Stimulated activated naive B cell treated with anti-CD40 and anti-IgM and Interleukin-4, amounts not matched to agents 10 μg/mL and 1 μg/mL and 100 μg/mL, for 72 hours (primary cell): ENCODE measurements around the gene OBSCN.

Experiments
- ATAC-seq, 2 donors: fragments of 150-1000 bp; cut with Tn5 transposase; replicated peaks; 2 replicates each; pipeline ENCODE4 v1.10.0; 2021; ENCODE audit warnings: moderate library complexity in 1 of 2
- DNase-seq: peaks from one replicate; pipeline ENCODE4 v3.0.0; 2021
- H3K27ac Mint-ChIP-seq: one replicate; pipeline ENCODE4 v1.8.0; 2022; ENCODE audit warnings: mild to moderate bottlenecking, mixed read lengths
- H3K27me3 Mint-ChIP-seq, 2 donors: one replicate each; pipeline ENCODE4 v1.8.0; 2022; ENCODE audit warnings: mixed read lengths in 2 of 2
- H3K36me3 Mint-ChIP-seq, 2 donors: one replicate each; pipeline ENCODE4 v1.8.0; 2022; ENCODE audit warnings: mixed read lengths in 2 of 2, mild to moderate bottlenecking in 1 of 2
- H3K4me1 Mint-ChIP-seq, 2 donors: one replicate each; pipeline ENCODE4 v1.8.0; 2022; ENCODE audit warnings: mixed read lengths in 2 of 2, mild to moderate bottlenecking in 1 of 2
- H3K4me3 Mint-ChIP-seq, 2 donors: one replicate each; pipeline ENCODE4 v1.8.0; 2022; ENCODE audit warnings: mild to moderate bottlenecking in 2 of 2, mixed read lengths in 2 of 2, moderate library complexity in 1 of 2
- H3K9me3 Mint-ChIP-seq, 2 donors: one replicate each; pipeline ENCODE4 v1.8.0; 2022; ENCODE audit warnings: mixed read lengths in 2 of 2, mild to moderate bottlenecking in 1 of 2

Gene OBSCN

GRCh38 chr1:228358039-228358763, 150.4 kb downstream of the OBSCN start:
- no peak for DNase-seq
- H3K36me3 Mint-ChIP-seq, result no peaks in the 10 kb centered on the region
- no peak for ATAC-seq
- H3K9me3 Mint-ChIP-seq, result no peaks in the 10 kb centered on the region
- no peak overlapping the region for H3K4me3 Mint-ChIP-seq
- no peaks in the 10 kb centered on the region for H3K4me1 Mint-ChIP-seq
- no peak overlapping the region for H3K27ac Mint-ChIP-seq
- no peaks in the 10 kb centered on the region for H3K27me3 Mint-ChIP-seq

GRCh38 chr1:228358764-228359612, 151.1 kb downstream of the OBSCN start:
- ATAC-seq, result no peak
- no peaks in the 10 kb centered on the region for H3K9me3 Mint-ChIP-seq
- H3K4me1 Mint-ChIP-seq, result no peaks in the 10 kb centered on the region
- no peaks in the 10 kb centered on the region for H3K36me3 Mint-ChIP-seq
- DNase-seq, result no peak
- peak overlapping the region; percentile 31 for H3K27ac Mint-ChIP-seq
- H3K4me3 Mint-ChIP-seq, result no peak overlapping the region
- peaks cover 0 to under 1% of the 10 kb centered on the region in 2 donors for H3K27me3 Mint-ChIP-seq

GRCh38 chr1:228359613-228360532, 152.0 kb downstream of the OBSCN start:
- Mint-ChIP-seq H3K36me3 (no peaks in the 10 kb centered on the region), H3K27ac (no peak overlapping the region), H3K4me3 (no peak overlapping the region), H3K9me3 (no peaks in the 10 kb centered on the region), H3K27me3 (peaks cover 0 to 4% of the 10 kb centered on the region in 2 donors), H3K4me1 (no peaks in the 10 kb centered on the region)
- DNase-seq, result no peak
- ATAC-seq, result no peak

DNA sequence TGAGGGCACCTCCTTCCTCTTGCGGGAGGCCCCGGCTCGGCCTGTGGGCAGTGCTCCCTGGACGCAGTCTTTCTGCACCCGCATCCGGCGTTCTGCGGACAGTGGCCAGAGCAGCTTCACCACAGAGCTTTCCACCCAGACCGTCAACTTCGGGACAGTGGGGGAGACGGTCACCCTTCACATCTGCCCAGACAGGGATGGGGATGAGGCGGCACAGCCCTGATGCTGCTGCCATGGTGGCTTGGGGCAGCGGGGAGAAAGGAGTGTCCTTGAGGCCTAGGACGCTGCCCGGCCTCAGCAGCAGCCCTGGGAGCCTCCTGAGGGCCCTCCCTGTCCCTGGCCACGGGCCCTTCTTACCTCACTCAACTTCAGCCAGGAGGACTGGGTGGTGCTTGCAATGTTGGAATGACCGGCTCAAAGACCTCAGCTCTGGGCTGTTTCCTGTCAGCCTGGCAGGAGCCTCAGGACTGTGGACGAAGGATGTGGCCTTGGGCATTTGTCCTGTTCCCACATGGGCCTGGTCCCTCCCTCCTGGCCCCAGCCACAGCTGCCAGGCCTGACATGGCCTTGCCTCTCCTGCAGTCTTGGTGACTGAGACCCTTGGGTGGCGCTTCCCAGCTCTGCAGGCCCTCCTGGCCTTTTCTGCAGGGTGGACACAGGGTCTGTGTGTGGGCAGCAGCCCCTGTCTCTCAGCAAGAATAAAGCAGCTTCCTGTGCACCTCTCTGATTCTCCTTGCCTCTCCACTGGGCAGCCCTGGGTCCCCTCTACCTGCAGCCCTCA, 152.9 kb downstream of the OBSCN start:
- DNase-seq (no peak), ATAC-seq (no peak)
- H3K27me3 Mint-ChIP-seq, result peaks cover 0 to 4% of the 10 kb centered on the region in 2 donors
- no peaks in the 10 kb centered on the region for H3K36me3 Mint-ChIP-seq
- H3K9me3 Mint-ChIP-seq, result no peaks in the 10 kb centered on the region
- no peak overlapping the region for H3K4me3 Mint-ChIP-seq
- no peak overlapping the region for H3K27ac Mint-ChIP-seq
- no peaks in the 10 kb centered on the region for H3K4me1 Mint-ChIP-seq

- Mint-ChIP-seq H3K27me3 (peaks cover 0 to 4% of the 10 kb centered on the region in 2 donors), H3K4me1 (no peaks in the 10 kb centered on the region), H3K9me3 (no peaks in the 10 kb centered on the region), H3K4me3 (no peak overlapping the region), H3K27ac (no peak overlapping the region), H3K36me3 (no peaks in the 10 kb centered on the region)
- no peak for DNase-seq
- ATAC-seq, result no peak
Observed at GRCh38 chr1:228361314-228362140, 153.7 kb downstream of the OBSCN start.

GRCh38 chr1:228362141-228362883, 154.5 kb downstream of the OBSCN start:
- Mint-ChIP-seq H3K9me3 (no peaks in the 10 kb centered on the region), H3K4me3 (no peak overlapping the region), H3K27me3 (peaks cover 0 to 4% of the 10 kb centered on the region in 2 donors), H3K4me1 (no peaks in the 10 kb centered on the region), H3K36me3 (no peaks in the 10 kb centered on the region), H3K27ac (no peak overlapping the region)
- no peak for ATAC-seq
- no peak for DNase-seq

DNA sequence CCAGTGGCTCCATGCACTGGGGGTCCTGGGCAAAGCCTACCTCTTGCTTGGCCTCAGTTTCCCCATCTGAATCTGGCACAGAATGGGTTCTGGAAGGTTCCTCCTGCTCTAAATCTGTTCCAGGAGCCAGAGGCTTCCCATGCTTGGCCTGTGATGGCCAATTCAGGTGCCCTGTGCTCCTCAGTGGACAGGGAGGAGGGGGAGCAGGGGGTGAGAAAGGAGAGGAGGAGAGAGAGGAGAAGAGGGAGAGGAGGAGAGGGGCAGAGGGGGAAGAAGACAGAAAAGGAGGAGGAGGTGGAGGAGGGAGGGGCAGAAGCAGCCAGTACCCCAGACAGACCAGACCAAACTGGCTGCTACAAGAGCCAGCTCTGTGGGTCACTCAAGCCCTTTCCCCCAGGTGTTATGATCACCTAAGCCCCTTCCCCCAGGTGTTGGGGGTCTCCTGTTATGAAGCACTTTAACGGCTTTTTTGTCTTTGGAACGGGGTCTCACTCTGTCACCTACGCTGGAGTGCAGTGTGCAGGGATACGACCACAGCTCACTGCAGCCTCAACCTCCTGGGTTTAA, 155.1 kb downstream of the OBSCN start:
- no peaks in the 10 kb centered on the region for H3K4me1 Mint-ChIP-seq
- H3K9me3 Mint-ChIP-seq, result no peaks in the 10 kb centered on the region
- DNase-seq, result no peak
- H3K27ac Mint-ChIP-seq, result no peak overlapping the region
- peaks cover 0 to 4% of the 10 kb centered on the region in 2 donors for H3K27me3 Mint-ChIP-seq
- no peaks in the 10 kb centered on the region for H3K36me3 Mint-ChIP-seq
- no peak for ATAC-seq
- H3K4me3 Mint-ChIP-seq, result no peak overlapping the region

DNA sequence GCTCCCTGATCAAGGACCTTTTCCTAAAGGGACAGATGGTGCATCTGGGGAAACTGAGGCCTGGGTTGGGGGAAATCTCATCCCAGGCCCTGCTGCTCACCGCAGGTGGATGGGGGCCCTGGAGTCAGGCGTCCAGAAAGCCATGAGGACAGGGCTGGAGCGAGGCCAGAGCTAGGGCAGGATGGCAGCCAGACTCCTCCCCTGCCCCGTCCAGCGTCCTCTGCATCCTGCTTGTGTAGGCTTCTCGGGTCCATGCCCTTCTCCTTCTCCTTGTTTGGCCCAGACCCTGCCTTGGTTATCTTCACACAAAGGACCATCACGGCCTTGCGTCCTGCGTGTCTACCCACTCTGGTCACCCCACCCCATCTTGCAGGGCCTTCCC, 155.8 kb downstream of the OBSCN start:
- ATAC-seq (no peak), DNase-seq (no peak)
- Mint-ChIP-seq H3K4me3 (no peak overlapping the region), H3K36me3 (no peaks in the 10 kb centered on the region), H3K9me3 (no peaks in the 10 kb centered on the region), H3K27ac (no peak overlapping the region), H3K27me3 (peaks cover 0 to 4% of the 10 kb centered on the region in 2 donors), H3K4me1 (no peaks in the 10 kb centered on the region)

DNA sequence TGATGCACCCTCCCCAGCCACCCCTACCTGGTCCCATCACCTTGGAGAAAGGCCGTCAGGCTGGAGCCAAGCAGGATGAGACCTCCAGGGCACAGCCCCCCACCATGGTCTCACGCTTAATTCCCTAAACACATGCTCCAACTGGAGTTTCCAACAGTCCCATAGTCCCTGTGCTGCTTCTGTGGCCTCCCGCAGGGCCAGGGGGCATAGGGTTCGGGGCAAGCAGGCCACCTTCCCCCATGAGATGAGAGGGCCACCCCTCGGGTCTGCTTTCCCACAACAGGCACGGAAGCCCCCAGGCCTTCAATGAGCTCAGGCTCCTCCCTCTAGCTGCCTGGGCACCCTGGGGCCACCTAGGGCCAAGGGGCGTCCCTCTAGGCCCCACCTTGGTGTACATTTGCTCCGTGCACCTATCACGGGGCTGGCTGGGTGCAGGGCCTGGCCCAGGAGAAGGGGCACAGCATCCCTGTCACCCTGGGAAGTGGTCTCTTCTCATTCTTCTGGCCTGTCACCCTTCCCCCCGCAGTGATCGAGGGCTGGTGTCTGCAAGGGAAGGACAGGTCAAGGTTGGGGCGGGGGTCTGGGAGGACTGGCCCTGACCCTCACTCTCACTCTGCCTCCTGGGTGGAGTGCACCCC, 156.3 kb downstream of the OBSCN start:
- Mint-ChIP-seq H3K27ac (no peak overlapping the region), H3K4me3 (no peak overlapping the region), H3K27me3 (peaks cover 0 to 4% of the 10 kb centered on the region in 2 donors), H3K4me1 (no peaks in the 10 kb centered on the region), H3K9me3 (no peaks in the 10 kb centered on the region), H3K36me3 (no peaks in the 10 kb centered on the region)
- ATAC-seq, result no peak
- no peak for DNase-seq

- DNase-seq, result no peak
- Mint-ChIP-seq H3K9me3 (no peaks in the 10 kb centered on the region), H3K4me3 (no peak overlapping the region), H3K36me3 (no peaks in the 10 kb centered on the region), H3K27me3 (peaks cover 0 to 4% of the 10 kb centered on the region in 2 donors), H3K4me1 (no peaks in the 10 kb centered on the region), H3K27ac (no peak overlapping the region)
- no peak for ATAC-seq
Observed at GRCh38 chr1:228364706-228365213, 156.9 kb downstream of the OBSCN start.

DNA sequence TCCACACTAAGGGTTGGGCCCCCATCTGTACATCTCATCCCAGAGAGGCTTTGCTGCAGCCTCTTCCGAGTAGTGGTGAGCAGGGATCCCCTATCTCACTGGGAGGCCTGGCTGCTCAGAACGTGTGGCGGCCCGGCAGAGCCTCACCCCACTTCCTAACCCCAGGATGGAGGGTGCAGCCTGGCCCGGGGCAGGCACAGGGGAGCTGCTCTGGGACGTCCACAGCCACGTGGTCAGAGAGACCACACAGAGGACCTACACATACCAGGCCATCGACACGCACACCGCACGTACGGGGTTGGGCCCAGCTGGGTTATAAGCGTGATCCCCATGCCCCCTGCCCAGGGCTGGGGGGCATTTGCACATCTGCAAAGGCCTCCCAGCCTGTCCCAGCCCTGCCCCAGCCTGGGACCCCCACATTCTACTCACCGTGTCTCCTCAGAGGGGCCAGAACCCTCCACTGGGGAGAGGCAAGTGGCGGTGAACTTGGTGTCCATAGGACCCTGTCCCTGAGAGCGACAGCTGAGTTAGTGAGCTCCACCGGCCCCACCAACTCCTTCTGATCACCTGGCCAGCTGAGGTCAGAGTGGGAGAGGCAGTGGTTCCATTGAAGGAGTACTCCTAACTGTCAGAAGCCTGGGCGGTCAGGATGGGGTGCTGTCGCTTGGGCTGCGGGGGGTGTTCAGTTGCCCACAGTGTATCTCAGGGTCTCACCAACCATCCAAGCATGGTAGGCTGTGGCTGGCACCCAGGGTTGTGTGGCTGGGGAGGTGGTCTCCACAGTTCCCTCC, 157.6 kb downstream of the OBSCN start:
- no peak for DNase-seq
- Mint-ChIP-seq H3K4me3 (no peak overlapping the region), H3K27me3 (peaks cover 0 to 4% of the 10 kb centered on the region in 2 donors), H3K4me1 (no peaks in the 10 kb centered on the region), H3K27ac (no peak overlapping the region), H3K36me3 (no peaks in the 10 kb centered on the region), H3K9me3 (no peaks in the 10 kb centered on the region)
- ATAC-seq, result no peak
